C4-2B (cell line): ENCODE results near the gene CNIH2.

ENCODE experiments used
- CTCF ChIP-seq: fragments of 450-650 bp; conservative IDR thresholded peaks from 2 replicates; pipeline ENCODE4 v1.5.1; 2017; ENCODE audit warnings: mild to moderate bottlenecking
- ZFX ChIP-seq: fragments of 450-650 bp; IDR thresholded peaks from 2 replicates; pipeline ENCODE4 v1.6.1; 2017

DNA sequence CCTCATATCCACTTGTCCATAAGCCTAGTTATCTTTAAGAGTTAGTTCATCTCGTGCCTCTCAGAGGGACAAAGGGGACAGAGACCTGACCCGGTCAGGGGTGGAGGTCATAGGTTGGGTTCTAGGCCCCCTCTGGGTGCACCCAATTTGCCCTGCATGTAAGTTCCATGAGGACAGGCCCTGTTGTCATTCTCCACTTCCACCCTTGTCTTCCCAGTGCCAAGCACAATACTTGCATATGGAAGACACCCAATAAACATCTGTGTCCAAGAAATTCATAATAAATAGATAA is 12.3 kb downstream of the CNIH2 start:
- no peak for TF ChIP-seq CTCF
- TF ChIP-seq ZFX, result no peak
